Cardiac muscle cell (in vitro differentiated cells and primary cell): ENCODE results near the gene CTNNA3. TPM values are rescaled to one million over a fixed set of nuclear protein-coding genes. Genes with fewer than 3 reads are reported as not detected.

Source experiments
- DNase-seq, 2 donors: peaks; one replicate each; pipeline versions ENCODE4 v3.0.0 to v3.0.0-alpha.2; 2010 to 2017; ENCODE audit warnings: low read depth in 1 of 2, low spot score in 1 of 2
- H3K27ac ChIP-seq: fragments of 200-600 bp; sonication (generic); 2 replicates; pipeline ENCODE4 v1.5.1; 2016
- H3K27me3 ChIP-seq: fragments of 200-600 bp; sonication (generic); 2 replicates; pipeline ENCODE4 v1.6.0; 2016; ENCODE audit warnings: control low read depth
- H3K36me3 ChIP-seq: fragments of 200-600 bp; sonication (generic); 2 replicates; pipeline ENCODE4 v1.5.1; 2016; ENCODE audit warnings: control low read depth
- H3K4me1 ChIP-seq: fragments of 200-600 bp; sonication (generic); 2 replicates; pipeline ENCODE4 v1.8.1; 2017; ENCODE audit warnings: low read depth, mild to moderate bottlenecking, mixed run types
- H3K4me3 ChIP-seq: fragments of 200-600 bp; sonication (generic); 2 replicates; pipeline ENCODE4 v1.5.1; 2016; ENCODE audit warnings: mild to moderate bottlenecking
- H3K9me3 ChIP-seq: fragments of 200-600 bp; sonication (generic); 2 replicates; pipeline ENCODE4 v1.5.1; 2017; ENCODE audit warnings: low read depth, mild to moderate bottlenecking, control low read depth
- CTCF ChIP-seq: IDR thresholded peaks from 2 replicates; pipeline ENCODE4 v1.5.1; 2012; ENCODE audit warnings: low read depth, mild to moderate bottlenecking, low read length
- polyA plus RNA-seq: library from polyadenylated mRNA; unstranded; fragments of >200 nt; fragmentation: Nextera tagmentation; extraction: Ambion mirVana; gene quantifications from 2 replicates; pipeline ENCODE4 v1.2.1, GENCODE V29; 2016
- total RNA-seq: library from RNA; depleted of rRNA; stranded (reverse); fragments of >200 nt; gene quantifications from 2 replicates; pipeline ENCODE4 v1.2.3, GENCODE V29; 2016

Gene CTNNA3
- total and polyA plus RNA-seq, 2 experiments from 2014 or later = 55.8 to 71.7 TPM

GRCh38 chr10:65911151-65911835 is 1784.7 kb downstream of the CTNNA3 start:
- H3K4me1 ChIP-seq = no peaks in the 10 kb centered on the region
- no peaks in the 10 kb centered on the region for H3K27me3 ChIP-seq
- no peaks in the 10 kb centered on the region for H3K36me3 ChIP-seq
- H3K27ac ChIP-seq = no peak overlapping the region
- H3K9me3 ChIP-seq = no peaks in the 10 kb centered on the region
- H3K4me3 ChIP-seq = no peak overlapping the region
- DNase-seq = no peak
- no peak for TF ChIP-seq CTCF

- DNase-seq = no peak
- Histone ChIP-seq H3K9me3 (no peaks in the 10 kb centered on the region), H3K4me3 (no peak overlapping the region), H3K4me1 (no peaks in the 10 kb centered on the region), H3K36me3 (no peaks in the 10 kb centered on the region), H3K27ac (no peak overlapping the region), H3K27me3 (no peaks in the 10 kb centered on the region)
- TF ChIP-seq CTCF = no peak
These were observed 1785.8 kb downstream of the CTNNA3 start for GRCh38 chr10:65910209-65910608.

GRCh38 chr10:65907199-65907712 is 1788.7 kb downstream of the CTNNA3 start:
- no peak for DNase-seq
- no peak for TF ChIP-seq CTCF
- H3K4me1 ChIP-seq = no peaks in the 10 kb centered on the region

GRCh38 chr10:65903620-65904019 is 1792.4 kb downstream of the CTNNA3 start:
- Histone ChIP-seq H3K27me3 (no peaks in the 10 kb centered on the region), H3K4me3 (no peak overlapping the region)

More at GRCh38 chr10:65907199-65907712, 1788.7 kb downstream of the CTNNA3 start:
- Histone ChIP-seq H3K9me3 (no peaks in the 10 kb centered on the region), H3K4me3 (no peak overlapping the region), H3K36me3 (no peaks in the 10 kb centered on the region), H3K27ac (no peak overlapping the region), H3K27me3 (no peaks in the 10 kb centered on the region)

GRCh38 chr10:65900271-65900670 is 1795.7 kb downstream of the CTNNA3 start:
- H3K9me3 ChIP-seq = no peaks in the 10 kb centered on the region
- H3K27me3 ChIP-seq = peaks cover 2% of the 10 kb centered on the region
- H3K4me1 ChIP-seq = no peaks in the 10 kb centered on the region
- no peak for DNase-seq
- TF ChIP-seq CTCF = no peak
- no peak overlapping the region for H3K4me3 ChIP-seq
- no peaks in the 10 kb centered on the region for H3K36me3 ChIP-seq
- no peak overlapping the region for H3K27ac ChIP-seq

More at GRCh38 chr10:65903620-65904019, 1792.4 kb downstream of the CTNNA3 start:
- Histone ChIP-seq H3K9me3 (no peaks in the 10 kb centered on the region), H3K36me3 (no peaks in the 10 kb centered on the region), H3K4me1 (no peaks in the 10 kb centered on the region), H3K27ac (no peak overlapping the region)
- TF ChIP-seq CTCF = no peak
- no peak for DNase-seq
